Upper lobe of right lung (tissue), 1 donor: ENCODE measurements around the gene SLAIN1. TPM values are rescaled to one million over a fixed set of nuclear protein-coding genes. Genes with fewer than 3 reads are reported as not detected.
"Not testable (repeated sequence)": the region's sequence is repeated elsewhere in the genome, so short reads cannot be mapped to it uniquely, and the experiment has no call there.

Experiments
- ATAC-seq: fragments of 200-7000 bp; cut with Tn5 transposase; one replicate; pipeline ENCODE4 v1.9.1; 2020; ENCODE audit warnings: mild to moderate bottlenecking, moderate library complexity
- DNase-seq: peaks from one replicate; pipeline ENCODE4 v3.0.0-alpha.2; 2020
- H3K27ac ChIP-seq: fragments of 200-600 bp; one replicate; pipeline ENCODE4 v1.8.0; 2022
- H3K27me3 ChIP-seq: fragments of 200-600 bp; one replicate; pipeline ENCODE4 v1.8.0; 2022; ENCODE audit warnings: mild to moderate bottlenecking
- H3K36me3 ChIP-seq: fragments of 200-600 bp; one replicate; pipeline ENCODE4 v1.8.0; 2022
- H3K4me1 ChIP-seq: fragments of 200-600 bp; one replicate; pipeline ENCODE4 v1.8.0; 2022
- H3K4me3 ChIP-seq: fragments of 200-600 bp; one replicate; pipeline ENCODE4 v1.8.0; 2022; ENCODE audit warnings: mild to moderate bottlenecking
- H3K9me3 ChIP-seq: fragments of 200-600 bp; one replicate; pipeline ENCODE4 v1.8.0; 2022
- intact Hi-C: fragments of 100-400 bp; cut with DNase I; formaldehyde crosslinking; loops from one replicate; pipeline ENCODE4 v1.11.0; 2022
- long read RNA-seq: library from polyadenylated mRNA; unstranded; transcript quantifications from one replicate; pipeline ENCODE4 v2.0.0, GENCODE V29; 2021
- total RNA-seq: library from RNA; stranded (reverse); fragmentation: NEBNext Ultra II Directional; extraction: Animal tissue kit (Norgen Biotek cat#: 25700); gene quantifications from one replicate; pipeline ENCODE4 v1.2.1, GENCODE V29; 2021
- TF ChIP-seq, protein P1 (sequence below): fragments of 200-600 bp; IDR thresholded peaks from one replicate; pipeline ENCODE4 v1.8.0; 2022; ENCODE audit warnings: antibody characterized with exemption
- donor health status: DM: no; HTN: yes; CAD: no; lungs with severe emphysema.

Gene SLAIN1
- 16.4 TPM for total RNA-seq
- long read RNA-seq, transcript SLAIN1-206 (7 exons, 2,855 nt): major isoform, 17 of 25 reads
- long read RNA-seq, partial matches to known transcripts: 2 of 25 reads
- long read RNA-seq, other reads (novel, unspliced or antisense): 4 of 25 reads

DNA sequence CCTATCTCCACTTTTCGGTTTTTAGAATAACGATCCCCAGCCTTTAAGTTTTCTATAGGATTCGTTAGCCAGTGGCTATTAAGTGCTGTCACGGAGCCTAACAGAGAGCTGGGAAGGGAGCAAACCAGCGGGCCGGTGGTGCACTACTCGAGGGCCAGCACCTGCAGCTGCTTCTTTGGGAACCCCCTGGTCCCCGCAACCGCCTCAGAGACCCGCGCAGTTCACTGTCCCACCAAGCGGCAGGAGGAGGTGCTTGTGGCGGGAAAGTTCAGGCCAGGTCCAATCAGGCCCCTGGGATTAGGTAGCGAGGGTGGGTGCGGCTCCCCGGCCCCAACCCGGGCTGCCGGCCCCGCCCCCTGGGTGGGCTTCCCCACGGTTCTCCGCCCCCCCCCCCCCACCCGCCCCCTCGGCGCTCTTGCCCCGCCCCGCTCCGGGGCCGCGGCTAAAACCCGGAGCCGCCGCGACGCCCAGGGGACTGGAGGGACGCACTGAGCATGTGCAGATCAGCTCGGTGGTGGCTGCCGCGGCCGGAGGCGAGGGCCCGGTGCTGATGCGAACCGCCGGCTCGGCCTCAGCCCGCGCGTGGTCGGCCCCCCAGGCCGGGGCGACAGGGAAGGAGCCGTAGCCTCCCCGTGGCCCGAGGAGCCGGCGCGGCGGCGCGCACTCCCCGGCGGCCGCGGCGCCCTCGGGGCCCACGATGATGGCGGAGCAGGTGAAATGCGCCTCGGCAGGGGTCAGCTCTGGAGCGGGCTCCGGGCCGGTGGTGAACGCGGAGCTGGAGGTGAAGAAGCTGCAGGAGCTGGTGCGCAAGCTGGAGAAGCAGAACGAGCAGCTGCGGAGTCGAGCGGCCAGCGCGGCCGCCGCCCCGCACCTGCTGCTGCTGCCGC, at the start of gene SLAIN1:
SLAIN1 (plus strand) TSS at position 471 of the 887 bp plus-strand sequence; CDS start at position 698, 227 bp downstream.
- peaks cover 7% of the 10 kb centered on the region for H3K4me1 ChIP-seq
- H3K9me3 ChIP-seq: no peaks in the 10 kb centered on the region
- H3K27me3 ChIP-seq: no peaks in the 10 kb centered on the region
- DNase-seq (peak; percentile 93), ATAC-seq (peak; percentile 94)
- H3K4me3 ChIP-seq: peak within 1 kb of the TSS; percentile 66
- H3K36me3 ChIP-seq: no peaks in the 10 kb centered on the region
- intact Hi-C loops: no loop called here
- peak within 1 kb of the TSS; percentile 59 for H3K27ac ChIP-seq
- TF ChIP-seq, protein P1, sequence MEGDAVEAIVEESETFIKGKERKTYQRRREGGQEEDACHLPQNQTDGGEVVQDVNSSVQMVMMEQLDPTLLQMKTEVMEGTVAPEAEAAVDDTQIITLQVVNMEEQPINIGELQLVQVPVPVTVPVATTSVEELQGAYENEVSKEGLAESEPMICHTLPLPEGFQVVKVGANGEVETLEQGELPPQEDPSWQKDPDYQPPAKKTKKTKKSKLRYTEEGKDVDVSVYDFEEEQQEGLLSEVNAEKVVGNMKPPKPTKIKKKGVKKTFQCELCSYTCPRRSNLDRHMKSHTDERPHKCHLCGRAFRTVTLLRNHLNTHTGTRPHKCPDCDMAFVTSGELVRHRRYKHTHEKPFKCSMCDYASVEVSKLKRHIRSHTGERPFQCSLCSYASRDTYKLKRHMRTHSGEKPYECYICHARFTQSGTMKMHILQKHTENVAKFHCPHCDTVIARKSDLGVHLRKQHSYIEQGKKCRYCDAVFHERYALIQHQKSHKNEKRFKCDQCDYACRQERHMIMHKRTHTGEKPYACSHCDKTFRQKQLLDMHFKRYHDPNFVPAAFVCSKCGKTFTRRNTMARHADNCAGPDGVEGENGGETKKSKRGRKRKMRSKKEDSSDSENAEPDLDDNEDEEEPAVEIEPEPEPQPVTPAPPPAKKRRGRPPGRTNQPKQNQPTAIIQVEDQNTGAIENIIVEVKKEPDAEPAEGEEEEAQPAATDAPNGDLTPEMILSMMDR: no peak

- TF ChIP-seq, protein P1: no peak
- Histone ChIP-seq H3K27ac (no peak overlapping the region), H3K27me3 (no peaks in the 10 kb centered on the region), H3K4me1 (no peaks in the 10 kb centered on the region), H3K36me3 (no peaks in the 10 kb centered on the region), H3K4me3 (no peak overlapping the region), H3K9me3 (no peaks in the 10 kb centered on the region)
- intact Hi-C loops: no loop called here
- no peak for ATAC-seq
- no peak for DNase-seq
Measured at GRCh38 chr13:77650409-77650808, 47.1 kb upstream of the SLAIN1 start.

GRCh38 chr13:77653301-77653700, 44.2 kb upstream of the SLAIN1 start:
- ATAC-seq (no peak), DNase-seq (no peak)
- TF ChIP-seq, protein P1: no peak
- Histone ChIP-seq H3K4me1 (no peaks in the 10 kb centered on the region), H3K9me3 (no peaks in the 10 kb centered on the region), H3K27me3 (no peaks in the 10 kb centered on the region), H3K4me3 (no peak overlapping the region), H3K27ac (no peak overlapping the region), H3K36me3 (no peaks in the 10 kb centered on the region)
- intact Hi-C loops: no loop called here

GRCh38 chr13:77660016-77660415, 37.5 kb upstream of the SLAIN1 start:
- ATAC-seq, intact Hi-C loops, DNase-seq, H3K27me3 ChIP-seq, H3K4me3 ChIP-seq, H3K36me3 ChIP-seq, H3K27ac ChIP-seq, H3K9me3 ChIP-seq, H3K4me1 ChIP-seq: not testable (repeated sequence)

DNA sequence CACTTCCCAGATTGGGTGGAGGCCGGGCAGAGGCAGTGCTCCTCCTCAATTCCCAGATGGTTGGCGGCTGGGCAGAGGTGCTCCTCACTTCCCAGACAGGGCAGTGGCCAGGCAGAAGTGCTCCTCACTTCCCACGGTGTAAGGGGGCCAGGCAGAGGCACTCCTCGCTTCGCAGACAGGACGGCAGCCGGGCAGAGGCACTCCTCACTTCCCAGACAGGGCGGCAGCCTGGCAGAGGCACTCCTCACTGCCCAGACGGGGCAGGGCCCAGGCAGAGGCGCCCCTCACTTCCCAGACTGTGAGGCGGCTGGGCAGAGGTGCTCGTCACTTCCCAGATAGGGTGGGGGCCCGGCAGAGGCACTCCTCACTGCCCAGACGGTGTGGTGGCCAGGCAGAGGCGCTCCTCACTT, 36.6 kb upstream of the SLAIN1 start:
- Histone ChIP-seq H3K27me3 (no peaks in the 10 kb centered on the region), H3K4me3 (no peak overlapping the region), H3K9me3 (no peaks in the 10 kb centered on the region), H3K4me1 (no peaks in the 10 kb centered on the region), H3K27ac (no peak overlapping the region), H3K36me3 (no peaks in the 10 kb centered on the region)
- DNase-seq (no peak), ATAC-seq (no peak)
- intact Hi-C loops: no loop called here
- TF ChIP-seq, protein P1: no peak

GRCh38 chr13:77662301-77662700, 35.2 kb upstream of the SLAIN1 start:
- intact Hi-C loops, H3K4me1 ChIP-seq, DNase-seq, H3K27me3 ChIP-seq, H3K27ac ChIP-seq, H3K4me3 ChIP-seq, ATAC-seq, H3K9me3 ChIP-seq, H3K36me3 ChIP-seq: not testable (repeated sequence)

DNA sequence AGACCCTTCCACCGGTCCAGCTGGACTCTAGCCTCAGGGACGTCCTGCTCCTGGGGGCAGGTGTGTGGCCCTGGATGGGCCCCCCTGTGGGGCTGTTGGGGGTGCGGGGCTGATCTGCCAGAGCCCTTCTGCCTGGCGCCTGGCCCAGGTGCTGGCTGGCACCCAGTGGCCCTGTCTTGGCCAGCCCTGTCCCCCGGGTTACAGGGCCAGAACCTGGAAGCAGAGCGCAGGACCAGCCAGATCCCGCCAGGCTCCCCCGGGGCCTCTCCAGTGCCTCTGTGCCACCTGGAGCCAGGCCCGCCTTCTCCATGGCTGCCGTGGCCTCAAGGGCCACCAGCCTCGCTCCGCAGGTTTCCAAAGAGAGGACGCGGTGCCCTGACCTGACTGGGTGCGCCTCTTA, 34.7 kb upstream of the SLAIN1 start:
- H3K9me3 ChIP-seq, H3K27ac ChIP-seq, H3K4me1 ChIP-seq, intact Hi-C loops, DNase-seq, H3K4me3 ChIP-seq, H3K36me3 ChIP-seq, H3K27me3 ChIP-seq, ATAC-seq: not testable (repeated sequence)
